SK-N-SH (cell line): ENCODE results near the gene POLQ. TPM values are rescaled to one million over a fixed set of nuclear protein-coding genes. Genes with fewer than 3 reads are reported as not detected.
A peak's percentile ranks its signal among the peaks of the same experiment; 100 is the strongest.

Source experiments
- CTCF ChIA-PET: fragments of 300-600, 350-600 bp; formaldehyde crosslinking; extraction: SDS; loops from one replicate; lab custom pipeline; 2021; lab: Yijun Ruan, JAX
- POLR2A ChIA-PET: fragments of 350-600 bp; sonication (Branson Sonifier 250); formaldehyde crosslinking; extraction: SDS; loops from one replicate; lab custom pipeline; 2020; ENCODE audit warnings: antibody characterized with exemption, inconsistent platforms; lab: Yijun Ruan, JAX
- DNase-seq: peaks from one replicate; pipeline ENCODE4 v3.0.0; 2012
- H2AFZ ChIP-seq: fragments of 200-600 bp; sonication (generic); 2 replicates; pipeline ENCODE4 v1.8.1; 2016; ENCODE audit warnings: antibody characterized with exemption, mild to moderate bottlenecking, low read depth
- H3F3A ChIP-seq: fragments of 200-600 bp; sonication (generic); replicated peaks from 2 replicates; pipeline ENCODE3; 2016; ENCODE audit warnings: antibody characterized with exemption, mild to moderate bottlenecking; ENCODE audit not compliant: insufficient read depth
- H3K27ac ChIP-seq, 2 experiments: fragments of 200-500 bp in 1 of 2; fragments of 200-600 bp in 1 of 2; sonication (Bioruptor generic) in 1 of 2; sonication (generic), shearing (Covaris generic) in 1 of 2; 2 replicates each; pipeline versions ENCODE4 v1.5.1 to v1.6.1; 2014 to 2016; ENCODE audit warnings: low read depth in 2 of 2, inconsistent platforms in 1 of 2, low read length in 1 of 2, mild to moderate bottlenecking in 1 of 2, mixed read lengths in 1 of 2
- H3K27me3 ChIP-seq: fragments of 200-600 bp; sonication (generic), shearing (Covaris generic); 2 replicates; pipeline ENCODE4 v1.6.1; 2016; ENCODE audit warnings: mixed run types; ENCODE audit not compliant: insufficient read depth
- H3K36me3 ChIP-seq, 2 experiments: fragments of 200-500 bp in 1 of 2; fragments of 200-600 bp in 1 of 2; sonication (Bioruptor generic) in 1 of 2; sonication (generic) in 1 of 2; replicated peaks in 1 of 2; 2 replicates each; pipeline versions ENCODE3 to v1.5.1; 2014 to 2016; ENCODE audit warnings: low read length in 1 of 2, mild to moderate bottlenecking in 1 of 2; ENCODE audit not compliant: insufficient read depth in 2 of 2, control insufficient read depth in 1 of 2
- H3K4me1 ChIP-seq, 2 experiments: fragments of 200-500 bp in 1 of 2; fragments of 200-600 bp in 1 of 2; sonication (Bioruptor generic) in 1 of 2; sonication (generic), shearing (Covaris generic) in 1 of 2; 2 replicates each; pipeline versions ENCODE4 v1.5.1 to v1.6.1; 2014 to 2016; ENCODE audit warnings: low read depth in 1 of 2, low read length in 1 of 2, mixed run types in 1 of 2; ENCODE audit not compliant: insufficient read depth in 2 of 2, control insufficient read depth in 1 of 2
- H3K4me2 ChIP-seq: fragments of 200-600 bp; sonication (generic), shearing (Covaris generic); 2 replicates; pipeline ENCODE4 v1.6.1; 2017; ENCODE audit warnings: mixed run types
- H3K4me3 ChIP-seq, 2 experiments: fragments of 200-500 bp in 1 of 2; fragments of 200-600 bp in 1 of 2; sonication (Bioruptor generic) in 1 of 2; sonication (generic), shearing (Covaris generic) in 1 of 2; 2 replicates each; pipeline versions ENCODE4 v1.5.1 to v1.8.1; 2014 to 2016; ENCODE audit warnings: low read depth in 2 of 2, inconsistent platforms in 1 of 2, low read length in 1 of 2, mild to moderate bottlenecking in 1 of 2, mixed read lengths in 1 of 2, moderate library complexity in 1 of 2
- H3K79me2 ChIP-seq: fragments of 200-600 bp; sonication (generic); 2 replicates; pipeline ENCODE4 v1.8.1; 2017; ENCODE audit warnings: mild to moderate bottlenecking; ENCODE audit not compliant: insufficient read depth
- H3K9ac ChIP-seq: fragments of 200-600 bp; sonication (generic); 2 replicates; pipeline ENCODE4 v1.6.1; 2017; ENCODE audit warnings: mixed run types
- H3K9me2 ChIP-seq: fragments of 200-600 bp; sonication (generic); 2 replicates; pipeline ENCODE4 v1.6.1; 2017; ENCODE audit warnings: mixed run types
- H3K9me3 ChIP-seq: fragments of 200-600 bp; sonication (generic); 2 replicates; pipeline ENCODE4 v1.6.1; 2017; ENCODE audit warnings: mixed run types, mild to moderate bottlenecking, moderate library complexity
- H4K20me1 ChIP-seq: fragments of 200-600 bp; sonication (generic); 2 replicates; pipeline ENCODE4 v1.6.1; 2017; ENCODE audit warnings: mild to moderate bottlenecking, mixed run types; ENCODE audit not compliant: insufficient read depth
- CHD2 ChIP-seq: fragments of 150-350 bp; IDR thresholded peaks from 2 replicates; pipeline ENCODE4 v1.6.1; 2018; ENCODE audit warnings: low read length; ENCODE audit not compliant: partially characterized antibody
- ELF1 ChIP-seq: IDR thresholded peaks from 2 replicates; pipeline ENCODE4 v1.4.0; 2012
- EP300 ChIP-seq, 2 experiments: IDR thresholded peaks; 2 replicates each; pipeline versions ENCODE4 v1.4.0 to v1.6.1; 2012; ENCODE audit warnings: borderline replicate concordance in 1 of 2, low read depth in 1 of 2, low read length in 1 of 2
- FOXJ3 ChIP-seq: sonication (generic); formaldehyde crosslinking; IDR thresholded peaks from 2 replicates; pipeline ENCODE4 v1.5.1; 2020; ENCODE audit warnings: mild to moderate bottlenecking, missing genetic modification reagents
- FOXM1 ChIP-seq: IDR thresholded peaks from 2 replicates; pipeline ENCODE4 v1.4.0; 2012; ENCODE audit warnings: low read depth, mild to moderate bottlenecking
- JUND ChIP-seq: IDR thresholded peaks from 2 replicates; pipeline ENCODE4 v1.4.0; 2012
- MAX ChIP-seq: IDR thresholded peaks from 2 replicates; pipeline ENCODE4 v1.4.0; 2012; ENCODE audit warnings: low read depth
- MEF2A ChIP-seq: IDR thresholded peaks from 2 replicates; pipeline ENCODE4 v1.4.0; 2012; ENCODE audit warnings: low read depth, borderline replicate concordance
- NFIC ChIP-seq: IDR thresholded peaks from 2 replicates; pipeline ENCODE4 v1.4.0; 2012; ENCODE audit warnings: borderline replicate concordance
- PBX3 ChIP-seq: IDR thresholded peaks from 2 replicates; pipeline ENCODE4; 2012
- RAD21 ChIP-seq: IDR thresholded peaks from 2 replicates; pipeline ENCODE4 v1.6.1; 2012; ENCODE audit warnings: mild to moderate bottlenecking, low read length
- RCOR1 ChIP-seq: fragments of 150-350 bp; IDR thresholded peaks from 2 replicates; pipeline ENCODE4 v1.6.1; 2017; ENCODE audit warnings: antibody characterized with exemption, low read length
- RFX5 ChIP-seq: IDR thresholded peaks from 2 replicates; pipeline ENCODE4 v1.6.1; 2012; ENCODE audit warnings: mild to moderate bottlenecking, improper control_type of control experiment, low read length
- SMC3 ChIP-seq: IDR thresholded peaks from 2 replicates; pipeline ENCODE4 v1.6.1; 2012; ENCODE audit warnings: low read depth, low read length, improper control_type of control experiment
- TAF1 ChIP-seq: IDR thresholded peaks from 2 replicates; pipeline ENCODE4 v1.6.1; 2012; ENCODE audit warnings: low read depth, mild to moderate bottlenecking, low read length, moderate library complexity, borderline replicate concordance
- YY1 ChIP-seq: IDR thresholded peaks from 2 replicates; pipeline ENCODE4 v1.4.0; 2012; ENCODE audit warnings: low read depth, mild to moderate bottlenecking
- WGBS: methylation state at CpG from one replicate; pipeline ENCODE4 v1.1.6; 2017; ENCODE audit warnings: low lambda C conversion rate; 5-methylcytosine and 5-hydroxymethylcytosine counted together
- polyA plus RNA-seq, 3 experiments: library from polyadenylated mRNA; depleted of rRNA; stranded (reverse); fragments of >200 nt; gene quantifications; 2 replicates each; pipeline ENCODE4 v1.2.3, GENCODE V29; 2012
- TF ChIP-seq, protein P1 (sequence below): IDR thresholded peaks from 2 replicates; pipeline ENCODE4 v1.4.0; 2012; ENCODE audit warnings: low read depth, borderline replicate concordance

The POLQ gene
- polyA plus RNA-seq, 1 of the 3 experiments (the other 2 are of a cell fraction): 1.4 TPM

GRCh38 chr3:121552379-121552778, 6.6 kb upstream of the POLQ start:
- Histone ChIP-seq H3K79me2 (no peaks in the 10 kb centered on the region), H3K9me3 (no peaks in the 10 kb centered on the region), H2AFZ (peak overlapping the region; percentile 64; the same call in 1 of the 2 replicates), H3K4me3 (no peak overlapping the region), H3K9me2 (no peaks in the 10 kb centered on the region), H3K27ac (no peak overlapping the region), H3K36me3 (no peaks in the 10 kb centered on the region), H3K9ac (no peak overlapping the region), H4K20me1 (no peaks in the 10 kb centered on the region), H3K4me1 (no peaks in the 10 kb centered on the region), H3K4me2 (no peak overlapping the region), H3K27me3 (no peaks in the 10 kb centered on the region), H3F3A (no peaks in the 10 kb centered on the region)
- 48% methylated on average over 4 of the region's 4 CpGs for WGBS
- DNase-seq: no peak
- ChIA-PET POLR2A (no interaction called here), CTCF (interaction anchor here (0.7 kb wide), 1 partner anchor 818 kb away, joined by 3 read pairs; no protein-coding TSS in a partner anchor)
- TF ChIP-seq, protein P1, sequence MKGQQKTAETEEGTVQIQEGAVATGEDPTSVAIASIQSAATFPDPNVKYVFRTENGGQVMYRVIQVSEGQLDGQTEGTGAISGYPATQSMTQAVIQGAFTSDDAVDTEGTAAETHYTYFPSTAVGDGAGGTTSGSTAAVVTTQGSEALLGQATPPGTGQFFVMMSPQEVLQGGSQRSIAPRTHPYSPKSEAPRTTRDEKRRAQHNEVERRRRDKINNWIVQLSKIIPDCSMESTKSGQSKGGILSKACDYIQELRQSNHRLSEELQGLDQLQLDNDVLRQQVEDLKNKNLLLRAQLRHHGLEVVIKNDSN: no peak
- TF ChIP-seq PBX3: no peak
- no peak for TF ChIP-seq FOXJ3
- no peak for TF ChIP-seq FOXM1
- TF ChIP-seq EP300 (IDR thresholded peaks at IDR 0.05; ENCODE audit: borderline replicate concordance in 1 of 2, low read depth in 1 of 2, low read length in 1 of 2): no peak
- no peak for TF ChIP-seq ELF1
- no peak for TF ChIP-seq MAX
- no peak for TF ChIP-seq JUND
- no peak for TF ChIP-seq RFX5
- TF ChIP-seq TAF1: no peak
- no peak for TF ChIP-seq RCOR1

- Histone ChIP-seq H3K79me2 (peaks cover 34% of the 10 kb centered on the region), H3K4me1 (peaks cover 0 to 6% of the 10 kb centered on the region in 2 experiments; a peak in 2 of 4 replicates), H4K20me1 (no peaks in the 10 kb centered on the region), H3K27ac (peak overlapping the region in 1 of 2 experiments; percentile 55; a peak in 1 of 4 replicates), H3K4me2 (peak overlapping the region; percentile 84), H3K9me3 (no peaks in the 10 kb centered on the region), H3K36me3 (no peaks in the 10 kb centered on the region), H3F3A (peaks cover 13% of the 10 kb centered on the region), H2AFZ (peak overlapping the region; percentile 86), H3K27me3 (no peaks in the 10 kb centered on the region), H3K9ac (peak overlapping the region; percentile 67; the same call in 1 of the 2 replicates), H3K9me2 (no peaks in the 10 kb centered on the region), H3K4me3 (peak overlapping the region; percentile 73 to 90)
- TF ChIP-seq MAX: no peak
- TF ChIP-seq FOXM1: no peak
- no peak for TF ChIP-seq YY1
- TF ChIP-seq RFX5: no peak
- TF ChIP-seq SMC3: no peak
- no peak for TF ChIP-seq RAD21
- no peak for TF ChIP-seq NFIC
- no peak for TF ChIP-seq CHD2
- no peak for TF ChIP-seq MEF2A
- DNase-seq: no peak
- CTCF ChIA-PET: interaction anchor here (1.3 to 3.4 kb wide), 5 partner anchors 10 to 1134 kb away, joined by 3 to 28 read pairs (median 4); no protein-coding TSS in a partner anchor
- 2% methylated on average over 18 of the region's 18 CpGs for WGBS
- POLR2A ChIA-PET: no interaction called here
Measured at GRCh38 chr3:121545049-121545573, 677 bp downstream of the POLQ start.
